ENCODE measurements around the gene MGAT4A.

MGAT4A gene

DNA sequence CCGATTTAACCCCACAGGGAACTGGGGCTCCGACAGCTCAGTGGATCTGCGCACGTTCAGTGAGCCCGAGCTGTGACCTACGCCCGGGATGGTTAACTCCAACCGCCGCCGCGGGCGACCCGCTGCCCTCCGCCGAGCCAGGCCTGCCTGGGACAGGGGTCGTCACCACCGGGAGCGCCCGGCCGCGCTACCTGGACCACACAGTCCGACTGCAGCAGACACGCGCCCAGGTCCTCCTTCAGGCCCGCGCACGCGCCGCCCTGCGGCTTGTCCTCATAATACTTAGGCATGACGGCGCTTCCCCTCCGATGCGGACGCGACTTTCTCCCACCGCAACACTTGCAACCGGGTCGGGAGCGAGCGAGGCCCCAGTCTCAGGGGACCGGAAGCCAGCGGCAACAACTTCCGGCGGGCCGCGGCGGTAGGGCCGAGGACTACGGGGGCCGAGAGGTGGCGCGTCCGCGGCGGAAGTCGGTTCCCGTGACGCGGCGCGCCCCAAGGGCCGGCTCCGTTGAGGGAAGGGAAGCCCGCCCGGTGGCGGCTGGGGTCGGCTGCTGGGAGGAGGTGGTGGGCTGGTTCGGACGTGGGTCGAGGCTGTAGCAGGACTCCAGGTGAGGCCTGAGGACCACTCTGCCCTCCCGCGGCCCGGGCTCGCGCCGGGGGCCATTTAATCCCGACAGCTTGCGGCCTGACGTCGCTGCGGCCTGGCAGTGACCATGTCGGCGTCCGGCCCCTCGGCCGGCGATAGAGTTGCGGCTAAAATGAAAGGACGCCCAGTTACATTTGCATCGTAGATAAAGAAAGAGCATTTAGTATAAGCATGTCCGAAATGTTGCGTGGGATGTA lies 122.6 kb downstream of the MGAT4A start, which contains the start of the genes COA5 and UNC50:
Gene COA5, minus strand, starts transcription at position 397 of the 846 bp plus-strand sequence. Its CDS starts 107 bp downstream, at position 290.
Gene UNC50, plus strand, starts transcription at position 474 of the 846 bp plus-strand sequence. CDS start 1,171 bp downstream, outside the sequence.
- TF ChIP-seq CREB1 (IDR thresholded peaks at IDR 0.05; ENCODE audit: low read depth) (peak; percentile 56; the same call in 1 of the 2 replicates), TEAD4 (IDR thresholded peaks at IDR 0.05) (no peak; the same call in 1 of the 2 replicates), ZBTB7A (IDR thresholded peaks at IDR 0.05; ENCODE audit: low read depth) (no peak), TCF12 (IDR thresholded peaks at IDR 0.05; ENCODE audit: low read depth) (peak; percentile 72; the same call in 1 of the 2 replicates), YY1 (IDR thresholded peaks at IDR 0.05; ENCODE audit: low read depth) (peak; percentile 70), TAF1 (IDR thresholded peaks at IDR 0.05; ENCODE audit: low read depth) (peak; percentile 96)
- TF ChIP-seq, protein P1, sequence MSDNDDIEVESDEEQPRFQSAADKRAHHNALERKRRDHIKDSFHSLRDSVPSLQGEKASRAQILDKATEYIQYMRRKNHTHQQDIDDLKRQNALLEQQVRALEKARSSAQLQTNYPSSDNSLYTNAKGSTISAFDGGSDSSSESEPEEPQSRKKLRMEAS (IDR thresholded peaks at IDR 0.05): peak; percentile 77
- TF ChIP-seq, protein P2, sequence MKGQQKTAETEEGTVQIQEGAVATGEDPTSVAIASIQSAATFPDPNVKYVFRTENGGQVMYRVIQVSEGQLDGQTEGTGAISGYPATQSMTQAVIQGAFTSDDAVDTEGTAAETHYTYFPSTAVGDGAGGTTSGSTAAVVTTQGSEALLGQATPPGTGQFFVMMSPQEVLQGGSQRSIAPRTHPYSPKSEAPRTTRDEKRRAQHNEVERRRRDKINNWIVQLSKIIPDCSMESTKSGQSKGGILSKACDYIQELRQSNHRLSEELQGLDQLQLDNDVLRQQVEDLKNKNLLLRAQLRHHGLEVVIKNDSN (IDR thresholded peaks at IDR 0.05): 0 out of 2 replicates have a peak, but pooled peaks have one; percentile 40

DNA sequence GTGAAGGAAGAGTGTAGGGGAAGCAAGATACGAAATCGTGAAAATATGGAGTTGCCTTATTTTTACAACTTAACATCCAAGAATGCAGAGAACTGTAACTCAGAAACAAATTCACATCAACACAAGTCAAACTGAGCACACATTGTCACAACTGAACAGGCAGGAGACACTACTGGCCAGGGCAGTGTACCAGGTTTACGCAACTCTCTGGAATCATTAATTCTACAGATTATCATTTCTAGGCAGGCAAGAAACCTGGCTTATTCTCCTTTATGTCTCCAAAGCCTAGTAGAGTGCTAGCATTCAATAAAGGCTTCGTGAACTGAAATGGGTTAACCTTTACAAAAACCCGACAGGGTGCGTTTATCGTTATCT lies 123.2 kb downstream of the MGAT4A start:
- TF ChIP-seq TAF1 (IDR thresholded peaks at IDR 0.05; ENCODE audit: low read depth): no peak
- peak; percentile 66 for TF ChIP-seq CEBPB (IDR thresholded peaks at IDR 0.05)
- TF ChIP-seq EP300 (IDR thresholded peaks at IDR 0.05; ENCODE audit: borderline replicate concordance): no peak

DNA sequence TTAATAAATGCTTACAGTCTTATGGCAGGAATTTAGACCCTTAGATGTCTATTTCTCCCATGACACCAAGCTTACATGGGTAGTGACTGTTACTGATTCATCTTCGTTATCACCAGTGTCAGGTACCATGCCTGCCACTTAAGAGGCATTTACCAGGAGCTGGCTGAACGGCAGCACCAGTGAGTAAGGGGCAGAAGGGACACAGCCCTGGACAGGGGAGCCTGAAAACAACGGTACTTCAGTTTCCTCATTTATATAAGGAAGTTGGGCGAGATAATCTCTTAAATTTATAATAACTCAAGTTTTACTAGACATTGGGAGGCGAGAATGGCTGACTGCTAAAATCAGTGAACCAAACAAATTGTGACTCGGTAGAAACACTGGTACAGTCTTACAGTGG lies 123.8 kb downstream of the MGAT4A start:
- no peak for TF ChIP-seq CREB1 (IDR thresholded peaks at IDR 0.05; ENCODE audit: low read depth)
- no peak for TF ChIP-seq CEBPB (IDR thresholded peaks at IDR 0.05)
- no peak for TF ChIP-seq NFIC (IDR thresholded peaks at IDR 0.05)
- TF ChIP-seq FOXM1 (IDR thresholded peaks at IDR 0.05; ENCODE audit: borderline replicate concordance, low read depth): no peak
- TF ChIP-seq RAD21 (IDR thresholded peaks at IDR 0.05; ENCODE audit: low read depth): no peak
- TF ChIP-seq, protein P3, sequence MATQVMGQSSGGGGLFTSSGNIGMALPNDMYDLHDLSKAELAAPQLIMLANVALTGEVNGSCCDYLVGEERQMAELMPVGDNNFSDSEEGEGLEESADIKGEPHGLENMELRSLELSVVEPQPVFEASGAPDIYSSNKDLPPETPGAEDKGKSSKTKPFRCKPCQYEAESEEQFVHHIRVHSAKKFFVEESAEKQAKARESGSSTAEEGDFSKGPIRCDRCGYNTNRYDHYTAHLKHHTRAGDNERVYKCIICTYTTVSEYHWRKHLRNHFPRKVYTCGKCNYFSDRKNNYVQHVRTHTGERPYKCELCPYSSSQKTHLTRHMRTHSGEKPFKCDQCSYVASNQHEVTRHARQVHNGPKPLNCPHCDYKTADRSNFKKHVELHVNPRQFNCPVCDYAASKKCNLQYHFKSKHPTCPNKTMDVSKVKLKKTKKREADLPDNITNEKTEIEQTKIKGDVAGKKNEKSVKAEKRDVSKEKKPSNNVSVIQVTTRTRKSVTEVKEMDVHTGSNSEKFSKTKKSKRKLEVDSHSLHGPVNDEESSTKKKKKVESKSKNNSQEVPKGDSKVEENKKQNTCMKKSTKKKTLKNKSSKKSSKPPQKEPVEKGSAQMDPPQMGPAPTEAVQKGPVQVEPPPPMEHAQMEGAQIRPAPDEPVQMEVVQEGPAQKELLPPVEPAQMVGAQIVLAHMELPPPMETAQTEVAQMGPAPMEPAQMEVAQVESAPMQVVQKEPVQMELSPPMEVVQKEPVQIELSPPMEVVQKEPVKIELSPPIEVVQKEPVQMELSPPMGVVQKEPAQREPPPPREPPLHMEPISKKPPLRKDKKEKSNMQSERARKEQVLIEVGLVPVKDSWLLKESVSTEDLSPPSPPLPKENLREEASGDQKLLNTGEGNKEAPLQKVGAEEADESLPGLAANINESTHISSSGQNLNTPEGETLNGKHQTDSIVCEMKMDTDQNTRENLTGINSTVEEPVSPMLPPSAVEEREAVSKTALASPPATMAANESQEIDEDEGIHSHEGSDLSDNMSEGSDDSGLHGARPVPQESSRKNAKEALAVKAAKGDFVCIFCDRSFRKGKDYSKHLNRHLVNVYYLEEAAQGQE (IDR thresholded peaks at IDR 0.05; ENCODE audit: low read depth): no peak
- no peak for TF ChIP-seq ZBTB7A (IDR thresholded peaks at IDR 0.05; ENCODE audit: low read depth)
- TF ChIP-seq EP300 (IDR thresholded peaks at IDR 0.05; ENCODE audit: borderline replicate concordance): no peak
- TF ChIP-seq TAF1 (IDR thresholded peaks at IDR 0.05; ENCODE audit: low read depth): no peak
- TF ChIP-seq TEAD4 (IDR thresholded peaks at IDR 0.05): no peak
- TF ChIP-seq TCF12 (IDR thresholded peaks at IDR 0.05; ENCODE audit: low read depth): no peak

DNA sequence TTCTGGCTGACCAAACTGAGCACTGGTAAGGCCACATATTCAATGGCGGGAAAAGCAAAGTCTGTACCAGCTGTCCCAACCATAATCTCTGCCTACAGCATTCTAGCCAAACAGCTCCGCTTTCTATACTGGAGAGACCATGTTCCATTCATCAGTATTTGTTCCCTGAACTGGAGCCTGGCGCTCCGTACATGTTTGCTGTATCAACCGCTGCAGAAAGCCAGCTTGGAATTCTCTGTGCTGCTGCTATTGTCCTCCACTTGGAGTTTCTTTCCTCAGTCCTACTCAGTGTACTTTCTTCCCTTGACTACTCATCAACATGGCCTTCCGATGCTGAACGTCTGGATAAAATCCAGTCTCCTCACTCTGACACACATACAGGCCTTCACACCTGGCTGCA lies 124.5 kb downstream of the MGAT4A start:
- TF ChIP-seq ZBTB7A (IDR thresholded peaks at IDR 0.05; ENCODE audit: low read depth) (no peak), YY1 (IDR thresholded peaks at IDR 0.05; ENCODE audit: low read depth) (no peak), RAD21 (IDR thresholded peaks at IDR 0.05; ENCODE audit: low read depth) (no peak), TEAD4 (IDR thresholded peaks at IDR 0.05) (no peak), TAF1 (IDR thresholded peaks at IDR 0.05; ENCODE audit: low read depth) (no peak), EGR1 (IDR thresholded peaks at IDR 0.05) (no peak), EP300 (IDR thresholded peaks at IDR 0.05; ENCODE audit: borderline replicate concordance) (no peak), FOXM1 (IDR thresholded peaks at IDR 0.05; ENCODE audit: borderline replicate concordance, low read depth) (no peak), NFIC (IDR thresholded peaks at IDR 0.05) (no peak), CREB1 (IDR thresholded peaks at IDR 0.05; ENCODE audit: low read depth) (no peak), TCF12 (IDR thresholded peaks at IDR 0.05; ENCODE audit: low read depth) (no peak), CEBPB (IDR thresholded peaks at IDR 0.05) (no peak)
- TF ChIP-seq, protein P3 (IDR thresholded peaks at IDR 0.05; ENCODE audit: low read depth): no peak
- TF ChIP-seq, protein P2 (IDR thresholded peaks at IDR 0.05): no peak
- TF ChIP-seq, protein P1 (IDR thresholded peaks at IDR 0.05): no peak

DNA sequence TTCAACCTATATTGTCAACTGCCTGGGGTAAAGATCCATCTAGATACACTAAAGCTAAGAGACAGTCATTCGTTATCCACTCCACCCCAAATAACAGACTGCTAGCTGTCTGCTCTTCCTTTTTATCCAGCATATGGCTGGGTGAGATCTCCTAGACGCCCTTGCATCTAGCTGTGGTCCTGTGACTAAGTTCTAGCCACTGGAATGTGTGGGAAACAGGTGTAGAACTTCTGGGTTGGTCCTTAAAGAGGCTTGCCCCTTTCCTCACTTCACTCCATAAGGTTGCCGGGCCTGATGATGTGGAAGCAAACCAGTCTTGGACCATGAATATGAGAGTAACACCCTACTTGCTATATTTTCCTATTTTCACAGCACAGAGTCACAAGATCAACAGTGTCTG lies 125.9 kb downstream of the MGAT4A start:
- TF ChIP-seq RAD21 (IDR thresholded peaks at IDR 0.05; ENCODE audit: low read depth) (no peak), YY1 (IDR thresholded peaks at IDR 0.05; ENCODE audit: low read depth) (no peak), NFIC (IDR thresholded peaks at IDR 0.05) (no peak), ZBTB7A (IDR thresholded peaks at IDR 0.05; ENCODE audit: low read depth) (no peak), FOXM1 (IDR thresholded peaks at IDR 0.05; ENCODE audit: borderline replicate concordance, low read depth) (no peak), EGR1 (IDR thresholded peaks at IDR 0.05) (no peak), TCF12 (IDR thresholded peaks at IDR 0.05; ENCODE audit: low read depth) (no peak), TAF1 (IDR thresholded peaks at IDR 0.05; ENCODE audit: low read depth) (no peak), TEAD4 (IDR thresholded peaks at IDR 0.05) (no peak), EP300 (IDR thresholded peaks at IDR 0.05; ENCODE audit: borderline replicate concordance) (no peak), CREB1 (IDR thresholded peaks at IDR 0.05; ENCODE audit: low read depth) (no peak)
- TF ChIP-seq, protein P2 (IDR thresholded peaks at IDR 0.05): no peak
- TF ChIP-seq, protein P3 (IDR thresholded peaks at IDR 0.05; ENCODE audit: low read depth): no peak
- TF ChIP-seq, protein P1 (IDR thresholded peaks at IDR 0.05): no peak
